GM12878 (cell line): ENCODE data around the gene OTOG. TPM values are rescaled to one million over a fixed set of nuclear protein-coding genes. Genes with fewer than 3 reads are reported as not detected.

ENCODE experiments used
- ATAC-seq: fragments of 200-7000 bp; cut with Tn5 transposase; 3 replicates; pipeline ENCODE4 v1.9.1; 2020; ENCODE audit warnings: mild to moderate bottlenecking, moderate library complexity
- BruUV-seq: library from RNA; stranded (reverse); fragments of 400-500 nt; replicated peaks from 2 replicates; lab custom pipeline; 2021; lab: Mats Ljungman, UMichigan
- CTCF ChIA-PET: fragments of 300-600 bp; sonication (Branson Sonifier 250); formaldehyde crosslinking; extraction: SDS; loops from one replicate; lab custom pipeline; 2021; ENCODE audit warnings: inconsistent platforms; lab: Yijun Ruan, JAX
- POLR2A ChIA-PET: fragments of 350-600 bp; formaldehyde crosslinking; extraction: SDS; loops from one replicate; lab custom pipeline; 2021; ENCODE audit warnings: inconsistent platforms; lab: Charles Lee
- RAD21 ChIA-PET: fragments of 300-600 bp; sonication (Branson Sonifier 250); formaldehyde crosslinking; loops from one replicate; lab custom pipeline; 2023; ENCODE audit warnings: antibody characterized with exemption; ENCODE audit not compliant: unreplicated experiment; lab: Charles Lee
- SMC1A ChIA-PET: fragments of 300-600 bp; sonication (Branson Sonifier 250); formaldehyde crosslinking; loops from one replicate; lab custom pipeline; 2023; ENCODE audit not compliant: unreplicated experiment, uncharacterized antibody; lab: Charles Lee
- DNase-seq: peaks from one replicate; pipeline ENCODE4 v3.0.0-alpha.2; 2011; ENCODE audit warnings: low read depth, low spot score
- FAIRE-seq: peaks from 3 replicates; lab custom pipeline; 2011; peaks lifted over from hg19 to GRCh38; lab: Jason Lieb, UNC
- H2AFZ ChIP-seq: 2 replicates; pipeline ENCODE4 v1.6.0; 2011; ENCODE audit warnings: low read depth, low read length, control low read depth; ENCODE audit not compliant: control insufficient read depth
- H3K27ac ChIP-seq: 2 replicates; pipeline ENCODE4 v1.5.1; 2011; ENCODE audit warnings: control low read depth; ENCODE audit not compliant: control insufficient read depth, insufficient read depth
- H3K27me3 ChIP-seq, 2 experiments: replicated peaks in 1 of 2; 2 replicates each; pipeline versions ENCODE4 v1.6.0 to v1.6.1; 2011; ENCODE audit warnings: low read length in 1 of 2; ENCODE audit not compliant: control insufficient read depth in 2 of 2, insufficient read depth in 2 of 2
- H3K36me3 ChIP-seq, 2 experiments: 2 replicates each; pipeline ENCODE4 v1.5.1; 2011; ENCODE audit warnings: low read length in 1 of 2; ENCODE audit not compliant: control insufficient read depth in 2 of 2, insufficient read depth in 2 of 2
- H3K4me1 ChIP-seq: 2 replicates; pipeline ENCODE4 v1.6.1; 2011; ENCODE audit warnings: mild to moderate bottlenecking, low read length, moderate library complexity, mixed read lengths; ENCODE audit not compliant: control insufficient read depth, insufficient read depth
- H3K4me2 ChIP-seq: 2 replicates; pipeline ENCODE4 v1.6.0; 2011; ENCODE audit warnings: control low read depth; ENCODE audit not compliant: control insufficient read depth, insufficient read depth
- H3K4me3 ChIP-seq: fragments of 200-600 bp; sonication (generic); 2 replicates; pipeline ENCODE4 v1.5.1; 2016
- H3K79me2 ChIP-seq: 2 replicates; pipeline ENCODE4 v1.6.0; 2011; ENCODE audit warnings: low read length; ENCODE audit not compliant: control insufficient read depth, insufficient read depth
- H3K9ac ChIP-seq: 2 replicates; pipeline ENCODE4 v1.8.0; 2011; ENCODE audit warnings: low read length, control low read depth, mixed read lengths; ENCODE audit not compliant: control insufficient read depth, insufficient read depth
- H3K9me3 ChIP-seq: replicated peaks from 3 replicates; pipeline ENCODE4 v1.5.1; 2011; ENCODE audit warnings: mild to moderate bottlenecking, low read length; ENCODE audit not compliant: control insufficient read depth, insufficient read depth
- H4K20me1 ChIP-seq: 2 replicates; pipeline ENCODE4 v1.6.0; 2011; ENCODE audit not compliant: control insufficient read depth, insufficient read depth
- BCL11A ChIP-seq: IDR thresholded peaks from 2 replicates; pipeline ENCODE4 v1.6.1; 2011; ENCODE audit warnings: low read depth, low read length
- CEBPB ChIP-seq, 2 experiments: fragments of 150-350 bp in 1 of 2; IDR thresholded peaks; 2 replicates each; pipeline ENCODE4 v1.6.1; 2012 to 2014; ENCODE audit warnings: low read depth in 2 of 2, low read length in 2 of 2, borderline replicate concordance in 1 of 2, inconsistent platforms in 1 of 2
- EGR1 ChIP-seq, 2 experiments: IDR thresholded peaks; 1 replicate in 1 of 2; 2 replicates in 1 of 2; pipeline ENCODE4 v1.6.1; 2011 to 2012; ENCODE audit warnings: low read depth in 2 of 2, low read length in 2 of 2, borderline replicate concordance in 1 of 2, mild to moderate bottlenecking in 1 of 2, moderate library complexity in 1 of 2
- FOXM1 ChIP-seq: IDR thresholded peaks from 2 replicates; pipeline ENCODE4 v1.6.1; 2012; ENCODE audit warnings: low read depth, mild to moderate bottlenecking, inconsistent platforms, low read length, moderate library complexity
- HDAC2 ChIP-seq: fragments of 200-600 bp; sonication (generic); IDR thresholded peaks from 2 replicates; pipeline ENCODE4 v1.6.1; 2017
- HDGF ChIP-seq: fragments of 450-650 bp; IDR thresholded peaks from 2 replicates; pipeline ENCODE4 v1.6.1; 2016; ENCODE audit warnings: antibody characterized with exemption
- IRF4 ChIP-seq: IDR thresholded peaks from 2 replicates; pipeline ENCODE4 v1.6.1; 2011; ENCODE audit warnings: low read depth, low read length
- NFYB ChIP-seq: IDR thresholded peaks from 2 replicates; pipeline ENCODE4 v1.6.1; 2011; ENCODE audit warnings: low read depth, mild to moderate bottlenecking, low read length, improper control_type of control experiment, moderate library complexity; ENCODE audit not compliant: insufficient read depth
- POLR2AphosphoS2 ChIP-seq: IDR thresholded peaks from 2 replicates; pipeline ENCODE4 v1.6.1; 2011; ENCODE audit warnings: low read depth, mild to moderate bottlenecking, low read length, improper control_type of control experiment, moderate library complexity
- WGBS: methylation state at CpG from one replicate; pipeline ENCODE4 v1.1.6; 2016; ENCODE audit warnings: low lambda C conversion rate; ENCODE audit not compliant: insufficient replicate concordance, insufficient coverage; ENCODE audit errors: missing lambda C conversion rate; 5-methylcytosine and 5-hydroxymethylcytosine counted together
- in situ Hi-C: fragments of 300-500 bp; cut with MboI; formaldehyde crosslinking; loops from 9 replicates; pipeline ENCODE4 v1.14.3; 2018; ENCODE audit warnings: mixed read lengths
- intact Hi-C: fragments of 100-400 bp; cut with micrococcal nuclease; formaldehyde crosslinking; loops from one replicate; pipeline ENCODE4 v1.14.2; 2022; ENCODE audit not compliant: unreplicated experiment
- polyA plus RNA-seq, 11 experiments: library from polyadenylated mRNA; depleted of rRNA in 4 of 11; unstranded in 6 of 11; stranded (reverse) in 5 of 11; fragments of >200 nt; fragmentation: Nextera tagmentation in 4 of 11; fragmentation: Illumina TruSeq in 1 of 11; extraction: Ambion mirVana in 4 of 11; extraction: Trizol in 1 of 11; gene quantifications; 1 replicate in 1 of 11; 2 replicates in 10 of 11; pipeline versions ENCODE4 v1.2.1 to v1.2.3, GENCODE V29; 2011 to 2016; ENCODE audit warnings: inconsistent platforms in 2 of 11, missing spikeins in 2 of 11, low read depth in 1 of 11
- total RNA-seq, 4 experiments: library from RNA; depleted of rRNA in 3 of 4; stranded (reverse); fragments of >200 nt in 3 of 4; fragmentation: Illumina TruSeq in 1 of 4; extraction: Trizol in 1 of 4; gene quantifications; 2 replicates each; pipeline versions ENCODE4 v1.2.1 to v1.2.3, GENCODE V29; 2013 to 2021

OTOG gene
- total and polyA plus RNA-seq, 10 of the 15 experiments (the other 5 are each of a cell fraction or from before 2014, with no cell fraction given) = not detected

DNA sequence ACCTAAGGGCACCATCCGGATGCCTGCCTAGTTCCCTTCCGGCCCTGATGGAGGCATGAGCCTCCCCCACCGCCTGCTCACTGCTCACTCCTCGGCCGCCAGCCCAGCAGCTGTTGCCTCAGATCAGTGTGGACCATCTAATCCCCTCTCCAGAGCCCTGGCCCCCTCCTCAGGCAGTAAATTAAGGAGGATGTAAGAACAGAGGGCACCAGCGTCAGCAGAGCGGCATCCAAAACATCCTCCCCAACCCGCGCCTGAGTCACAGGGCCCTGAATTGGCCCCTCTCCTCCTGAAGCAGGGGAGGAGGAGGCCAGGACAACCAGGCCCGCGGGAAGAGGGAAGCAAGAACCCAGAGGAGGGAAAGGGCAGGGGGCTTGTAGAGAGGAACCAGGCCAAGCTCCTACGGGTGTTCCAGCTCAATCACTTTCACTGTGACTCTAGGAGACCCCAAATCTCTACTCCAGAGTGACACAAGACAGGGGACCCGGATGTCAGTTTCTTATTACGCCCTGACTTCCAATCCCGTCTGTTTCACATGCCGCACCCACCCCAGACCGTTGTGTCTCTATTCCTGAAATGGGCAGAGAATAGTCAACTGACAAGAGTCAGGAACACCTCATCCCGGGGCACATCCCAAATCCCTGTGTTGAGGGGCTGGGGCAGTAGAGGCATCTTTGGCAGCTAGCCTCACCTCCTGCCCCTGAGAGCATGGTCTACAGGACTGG is 141.0 kb downstream of the OTOG start:
- in situ Hi-C loops = no loop called here
- H4K20me1 ChIP-seq = no peaks in the 10 kb centered on the region
- no peaks in the 10 kb centered on the region for H3K4me1 ChIP-seq
- no peaks in the 10 kb centered on the region for H3K36me3 ChIP-seq
- POLR2A ChIA-PET = no interaction called here
- TF ChIP-seq HDAC2 = no peak
- TF ChIP-seq, all 136 proteins: peak for 0
- intact Hi-C loops = no loop called here
- H3K27me3 ChIP-seq = peaks cover 2 to 5% of the 10 kb centered on the region in 2 experiments
- CTCF ChIA-PET = no interaction called here
- no peaks in the 10 kb centered on the region for H3K79me2 ChIP-seq
- no TSS peak for BruUV-seq
- no peaks in the 10 kb centered on the region; the same call in 2 of the 3 replicates for H3K9me3 ChIP-seq
- H3K27ac ChIP-seq = no peak overlapping the region
- FAIRE-seq = no peak
- no peak overlapping the region for H2AFZ ChIP-seq
- DNase-seq = no peak
- no peak overlapping the region for H3K4me3 ChIP-seq
- RAD21 ChIA-PET = no interaction called here
- WGBS = 57% methylated on average over 17 of the region's 18 CpGs
- H3K9ac ChIP-seq = no peak overlapping the region
- no peak for ATAC-seq
- no peak overlapping the region for H3K4me2 ChIP-seq
- SMC1A ChIA-PET = no interaction called here

- ChIA-PET RAD21 (no interaction called here), SMC1A (no interaction called here), POLR2A (no interaction called here)
- FAIRE-seq = no peak
- in situ Hi-C loops (no loop called here), intact Hi-C loops (no loop called here)
- Histone ChIP-seq H3K4me2 (no peak overlapping the region), H3K4me3 (no peak overlapping the region), H2AFZ (no peak overlapping the region), H3K4me1 (no peaks in the 10 kb centered on the region), H3K79me2 (no peaks in the 10 kb centered on the region), H4K20me1 (no peaks in the 10 kb centered on the region), H3K27me3 (peaks cover 4% of the 10 kb centered on the region in 2 experiments), H3K36me3 (no peaks in the 10 kb centered on the region)
- BruUV-seq = no TSS peak
- WGBS = 0% methylated on average over 2 of the region's 2 CpGs
- no peak for DNase-seq
- no peak for ATAC-seq
- TF ChIP-seq FOXM1 = no peak
- no peak for TF ChIP-seq BCL11A
- no peak for TF ChIP-seq NFYB
- TF ChIP-seq EGR1 (IDR thresholded peaks at IDR 0.05; ENCODE audit: borderline replicate concordance in 1 of 2, low read depth in 2 of 2, low read length in 2 of 2) = no peak
- no peak for TF ChIP-seq IRF4
- no peak for TF ChIP-seq CEBPB (IDR thresholded peaks at IDR 0.05; ENCODE audit: borderline replicate concordance in 1 of 2, low read depth in 2 of 2, low read length in 2 of 2)
- no peak for TF ChIP-seq POLR2AphosphoS2
- no peak for TF ChIP-seq HDGF
- TF ChIP-seq, all 136 proteins: peak for 0
- Histone ChIP-seq H3K27ac (no peak overlapping the region), H3K9ac (no peak overlapping the region), H3K9me3 (no peaks in the 10 kb centered on the region; the same call in 2 of the 3 replicates)
- CTCF ChIA-PET = no interaction called here
Measured at GRCh38 chr11:17691550-17691949, 144.5 kb downstream of the OTOG start.
